Astrocyte of the spinal cord (primary cell): ENCODE measurements around the gene PHLDB3.

Experiments
- DNase-seq: peaks from one replicate; pipeline ENCODE4 v3.0.0; 2011; ENCODE audit warnings: low read depth, low spot score
- H3K4me3 ChIP-seq: 2 replicates; pipeline ENCODE4 v1.5.1; 2011; ENCODE audit warnings: low read depth, mild to moderate bottlenecking, low read length, moderate library complexity
- CTCF ChIP-seq: IDR thresholded peaks from 2 replicates; pipeline ENCODE4 v1.5.1; 2012; ENCODE audit warnings: low read depth, mild to moderate bottlenecking, low read length, inconsistent platforms
- in situ Hi-C: cut with HindIII; loops from 2 replicates; pipeline ENCODE4 v1.10.0; 2017; ENCODE audit warnings: low sequenced_read_pairs

PHLDB3 gene

GRCh38 chr19:43465468-43466120, 39.0 kb downstream of the PHLDB3 start, which contains the start of gene LYPD3:
TSS of gene LYPD3 (minus strand) at chr19:43465608. CDS start at chr19:43465571, 37 bp downstream.
- no peak for DNase-seq

GRCh38 chr19:43464134-43464775, 40.3 kb downstream of the PHLDB3 start:
- in situ Hi-C loops = no loop called here
- no peak for TF ChIP-seq CTCF
- no peak for DNase-seq
- peak overlapping the region; percentile 71 for H3K4me3 ChIP-seq

More at GRCh38 chr19:43465468-43466120, 39.0 kb downstream of the PHLDB3 start, which contains the start of gene LYPD3:
- in situ Hi-C loops = no loop called here
- peak within 1 kb of the TSS; percentile 71 for H3K4me3 ChIP-seq
- no peak for TF ChIP-seq CTCF

- peak overlapping the region; percentile 71 for H3K4me3 ChIP-seq
- TF ChIP-seq CTCF = no peak
- peak; percentile 87 for DNase-seq
- in situ Hi-C loops = no loop called here
Observed at GRCh38 chr19:43463381-43464133, 41.0 kb downstream of the PHLDB3 start.

GRCh38 chr19:43462785-43463380, 41.7 kb downstream of the PHLDB3 start:
- H3K4me3 ChIP-seq = peak overlapping the region; percentile 71
- in situ Hi-C loops = no loop called here
- TF ChIP-seq CTCF = no peak
- DNase-seq = no peak

GRCh38 chr19:43462383-43462782, 42.2 kb downstream of the PHLDB3 start:
- no peak for DNase-seq

More at GRCh38 chr19:43462383-43462782, 42.2 kb downstream of the PHLDB3 start:
- no peak overlapping the region for H3K4me3 ChIP-seq
- no peak for TF ChIP-seq CTCF
- in situ Hi-C loops = no loop called here
